GM21381 (cell line): Measurements from ENCODE around the gene XPNPEP1.
"Not testable (repeated sequence)": the region's sequence is repeated elsewhere in the genome, so short reads cannot be mapped to it uniquely, and the experiment has no call there.

Source experiments
- ATAC-seq: cut with Tn5 transposase; IDR thresholded peaks from one replicate; pipeline ENCODE4 v1.9.1; 2021; ENCODE audit warnings: mild to moderate bottlenecking, moderate library complexity; ENCODE audit not compliant: unreplicated experiment

Gene XPNPEP1

DNA sequence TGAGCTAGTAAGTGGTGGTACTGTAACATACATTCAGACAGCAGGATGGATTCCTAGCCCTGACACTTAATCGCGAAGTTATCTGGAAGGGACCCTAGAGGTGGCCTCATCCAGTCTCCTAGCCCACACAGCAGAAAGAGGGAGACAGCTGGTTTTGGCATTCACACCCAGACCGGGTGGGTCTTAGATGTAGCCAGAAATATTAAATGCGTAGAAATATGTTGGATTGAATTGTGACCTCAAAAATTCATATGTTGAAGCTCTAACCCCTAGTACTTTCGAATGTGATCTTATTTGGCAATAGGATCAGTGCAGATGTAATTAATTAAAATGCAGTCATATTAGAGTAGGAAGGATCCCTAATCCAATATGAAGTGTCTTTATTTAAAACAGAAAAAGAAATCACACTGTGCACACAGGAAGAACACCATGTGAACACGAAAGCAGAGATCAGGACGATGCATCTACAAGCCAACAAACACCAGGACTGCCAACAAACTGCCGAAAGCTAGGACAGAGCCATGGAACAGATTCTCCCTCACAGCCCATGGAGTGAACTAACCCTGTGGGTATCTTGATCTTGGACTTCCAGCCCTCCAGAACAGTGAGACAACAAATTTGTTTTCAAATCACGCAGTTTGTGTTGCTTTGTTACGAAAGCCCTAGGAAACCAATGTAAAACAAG lies 2.9 kb upstream of the XPNPEP1 start:
- no peak for ATAC-seq

- no peak for ATAC-seq
Observed at GRCh38 chr10:109924967-109925620, 1.8 kb upstream of the XPNPEP1 start.

- no peak for ATAC-seq
Observed at GRCh38 chr10:109924087-109924486, 776 bp upstream of the XPNPEP1 start.

DNA sequence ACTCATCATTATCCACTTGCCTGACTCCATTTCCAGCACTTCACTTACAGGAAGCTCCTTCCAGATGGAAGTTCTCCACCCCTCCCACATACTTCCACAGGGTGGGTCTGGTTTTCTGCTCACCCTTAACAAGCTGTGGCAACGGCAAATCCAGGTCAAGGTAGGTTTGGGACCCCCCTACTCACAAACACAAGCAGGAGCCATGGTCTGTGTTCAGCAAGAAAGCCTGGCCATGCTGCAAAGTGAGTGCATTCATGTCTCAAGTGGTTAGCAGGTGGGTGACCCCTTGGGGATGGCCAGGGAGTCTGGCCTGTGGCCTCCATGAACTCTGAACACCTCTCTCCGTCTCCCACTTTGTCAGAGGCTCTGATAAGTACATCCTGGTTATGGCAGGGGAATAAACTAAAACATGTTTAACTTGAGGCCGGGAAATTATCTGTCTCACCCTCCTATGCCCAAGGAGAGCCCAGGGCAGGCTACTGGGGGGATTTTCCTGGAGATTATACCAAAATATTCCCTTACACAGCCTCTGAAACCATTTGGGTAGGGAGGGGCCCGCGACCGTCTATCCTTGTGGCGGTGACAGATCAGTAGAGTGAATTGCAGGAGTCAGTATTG lies 844 bp downstream of the XPNPEP1 start:
- no peak for ATAC-seq

DNA sequence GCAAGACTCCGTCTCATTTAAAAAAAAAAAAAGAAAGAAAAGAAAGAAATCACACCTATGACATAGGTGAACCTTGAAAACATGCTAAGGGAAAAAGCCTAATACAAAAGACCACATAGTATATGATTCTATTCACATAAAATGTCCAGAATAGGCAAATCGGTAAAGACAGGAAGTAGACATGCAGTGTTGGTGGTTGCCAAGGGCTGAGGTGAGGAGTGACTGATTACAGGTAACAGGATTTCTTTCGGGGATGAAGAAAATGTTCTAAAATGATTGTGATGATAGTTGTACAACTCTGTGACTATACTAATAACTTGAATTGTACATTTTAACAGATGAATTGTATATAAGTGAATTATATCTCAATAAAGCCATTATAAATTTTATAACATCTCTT lies 3.3 kb downstream of the XPNPEP1 start:
- no peak for ATAC-seq

- no peak for ATAC-seq
Observed at GRCh38 chr10:109919220-109919619, 4.1 kb downstream of the XPNPEP1 start.

GRCh38 chr10:109918707-109919106 lies 4.6 kb downstream of the XPNPEP1 start:
- ATAC-seq = not testable (repeated sequence)

GRCh38 chr10:109915566-109915965 lies 7.7 kb downstream of the XPNPEP1 start:
- ATAC-seq = no peak

DNA sequence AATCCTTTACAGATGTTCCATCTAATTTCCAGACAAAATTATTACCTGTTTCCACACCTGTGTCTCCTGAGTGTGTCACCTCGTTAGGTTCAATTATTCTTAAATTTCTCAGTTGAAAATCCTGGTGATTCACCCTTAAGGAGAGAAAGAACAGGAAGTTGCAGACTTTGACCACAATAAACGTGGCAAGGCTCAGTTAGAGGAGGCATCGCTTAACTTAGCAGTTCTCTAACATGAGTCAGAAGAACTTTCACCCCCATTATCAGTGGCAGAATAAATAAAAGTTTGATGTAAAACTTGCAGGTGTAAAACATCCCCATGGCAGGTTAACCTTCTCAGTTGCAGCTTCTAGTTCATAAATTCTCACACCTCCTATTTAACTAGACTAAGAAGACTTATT lies 8.3 kb downstream of the XPNPEP1 start:
- ATAC-seq = no peak

GRCh38 chr10:109913306-109913892 lies 9.9 kb downstream of the XPNPEP1 start:
- ATAC-seq = no peak

DNA sequence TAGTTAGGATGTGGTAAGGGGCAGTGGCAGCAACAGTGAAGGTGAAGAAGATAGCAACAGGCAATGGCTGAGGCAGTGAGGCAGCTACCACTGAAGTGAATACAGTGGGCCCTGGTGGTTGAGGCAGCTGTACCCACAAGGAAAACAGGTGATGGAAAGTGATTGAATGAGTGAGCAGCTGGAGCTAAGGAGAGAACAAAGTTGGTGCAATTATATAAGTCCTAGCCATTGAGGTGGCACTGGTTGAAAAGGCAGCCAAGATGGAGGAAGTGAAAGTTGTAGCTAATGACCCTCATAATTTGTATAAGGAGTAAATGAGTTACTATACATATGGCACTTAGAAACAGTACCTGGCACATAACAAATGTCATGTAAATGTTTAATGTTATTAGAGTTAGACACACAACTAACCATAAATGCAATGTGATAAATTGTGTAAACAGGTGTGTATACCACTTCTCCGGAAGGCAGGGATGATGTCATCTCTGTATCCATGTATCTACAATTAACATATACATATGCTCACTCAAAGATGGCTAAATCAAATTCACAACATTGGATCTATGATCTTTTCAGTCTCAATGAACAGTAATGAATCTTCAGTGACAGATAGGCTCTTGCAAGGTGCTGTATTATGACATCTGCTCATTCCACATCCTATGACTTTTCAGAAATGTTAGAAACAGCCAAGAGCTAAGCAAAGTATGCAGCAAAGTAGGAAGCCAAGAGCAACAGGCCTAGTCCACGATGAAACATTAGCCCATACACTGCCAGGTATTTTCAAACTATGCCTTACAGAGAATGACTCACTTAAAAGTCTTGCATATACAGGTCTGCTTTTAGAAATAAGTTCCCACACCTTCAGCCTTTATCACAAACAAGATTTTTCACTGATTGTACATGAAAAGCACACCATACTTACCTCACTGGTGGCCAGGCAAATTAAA lies 10.7 kb downstream of the XPNPEP1 start:
- ATAC-seq = peak; percentile 87

- no peak for ATAC-seq
Observed at GRCh38 chr10:109911903-109912302, 11.4 kb downstream of the XPNPEP1 start.

- ATAC-seq = no peak
Observed at GRCh38 chr10:109906316-109906715, 17.0 kb downstream of the XPNPEP1 start.

DNA sequence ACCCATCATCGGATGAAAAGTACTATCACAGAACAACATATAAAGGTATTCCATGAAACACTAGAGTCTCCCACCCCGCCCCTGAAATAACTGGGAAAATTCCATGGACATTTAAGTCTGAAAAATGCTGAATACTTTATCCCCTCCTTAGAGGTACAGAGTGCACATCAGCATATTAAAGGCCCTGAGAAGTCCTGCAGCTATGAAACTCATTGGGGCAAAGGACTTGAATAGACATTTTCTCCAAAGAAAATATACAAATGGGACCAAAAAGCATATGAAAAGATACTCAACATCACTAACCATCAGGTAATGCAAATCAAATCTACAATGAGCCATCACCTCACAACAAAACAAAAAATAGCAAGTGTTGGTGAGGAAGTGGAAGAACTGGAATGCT lies 18.9 kb downstream of the XPNPEP1 start:
- no peak for ATAC-seq

GRCh38 chr10:109902992-109903947 lies 20.0 kb downstream of the XPNPEP1 start:
- ATAC-seq = peak; percentile 71

DNA sequence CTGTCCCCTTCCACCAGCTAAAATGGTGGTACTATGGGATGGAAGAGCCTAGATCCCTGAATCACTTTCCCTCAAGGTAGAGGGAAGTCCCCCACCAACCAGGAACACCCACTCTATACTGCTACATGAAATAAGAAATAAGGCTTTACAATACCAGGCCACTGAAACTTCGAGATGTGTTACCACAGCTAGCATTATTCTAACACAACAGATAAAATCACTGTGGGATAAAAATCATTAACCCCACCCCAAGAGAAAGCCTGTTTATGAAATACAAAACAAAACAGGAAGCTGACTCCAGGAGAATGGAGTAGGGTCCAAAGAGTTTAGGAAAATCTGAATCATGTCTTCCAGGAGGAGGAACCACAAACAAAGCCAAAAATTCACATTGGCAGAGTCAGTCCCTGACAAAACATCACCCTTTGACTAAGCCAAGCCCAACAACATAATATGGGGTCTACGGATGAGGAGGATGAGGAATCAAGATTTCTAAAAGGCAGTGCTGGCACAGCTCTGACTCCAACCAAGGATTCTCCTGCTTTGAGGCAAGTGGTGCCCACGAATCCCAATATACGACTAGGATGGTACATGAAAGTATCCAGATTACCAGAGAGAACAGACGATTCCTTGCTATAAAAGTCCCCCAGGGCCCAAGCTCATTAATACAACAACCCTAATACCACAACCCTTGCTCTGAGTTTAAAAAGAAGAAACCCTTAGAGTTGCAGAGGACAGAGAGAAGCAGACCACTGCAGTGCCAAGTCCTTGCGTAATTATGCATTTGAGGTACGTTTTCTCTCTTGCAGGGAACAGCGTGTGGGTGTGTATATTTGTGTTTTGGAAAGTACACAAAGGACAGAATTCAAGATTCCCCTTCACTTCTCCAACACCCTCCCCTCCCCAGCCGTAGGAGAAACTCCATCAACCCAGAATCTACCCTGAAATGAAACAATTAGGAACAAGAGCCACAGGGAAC lies 23.7 kb downstream of the XPNPEP1 start:
- ATAC-seq = no peak

DNA sequence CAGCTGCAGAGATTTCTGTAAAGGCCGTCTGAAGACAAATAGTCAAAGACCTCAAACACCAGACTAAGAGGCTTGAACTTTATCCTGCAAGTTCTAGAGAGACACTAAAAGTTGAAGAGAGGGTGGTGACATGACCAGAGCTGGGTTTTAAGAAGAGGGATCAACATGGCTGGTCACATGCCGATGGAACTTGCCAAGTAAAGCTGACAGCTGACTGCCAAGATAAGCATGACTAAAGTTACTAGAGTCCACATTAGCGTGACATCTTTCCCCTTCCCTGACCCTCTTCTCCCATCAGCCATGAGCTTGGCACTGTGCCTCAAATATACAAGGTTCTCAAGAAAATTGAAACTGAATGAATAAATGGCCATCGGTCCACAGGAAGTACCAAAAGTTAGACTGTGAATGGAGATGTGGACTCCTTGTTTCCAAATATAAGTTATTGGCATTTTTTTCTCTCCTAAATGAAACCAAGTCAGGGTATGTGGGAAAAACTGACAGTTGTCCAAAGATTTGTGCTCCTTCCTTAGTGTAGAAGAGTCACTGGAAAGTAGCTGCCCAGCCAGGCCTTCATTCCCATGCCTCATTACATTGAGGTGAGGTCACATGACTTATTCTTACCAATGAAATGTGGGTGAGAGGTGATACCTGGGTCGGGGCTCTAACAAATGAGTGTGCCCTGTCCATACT lies 24.5 kb downstream of the XPNPEP1 start:
- no peak for ATAC-seq

- no peak for ATAC-seq
Observed at GRCh38 chr10:109898007-109898406, 25.3 kb downstream of the XPNPEP1 start.
